OCI-LY1 (cell line): ENCODE data around the gene MVB12A.

ENCODE experiments used
- H2AFZ ChIP-seq: fragments of 200-600 bp; sonication (generic), shearing (Covaris generic); 2 replicates; pipeline ENCODE4 v1.6.0; 2014; ENCODE audit warnings: antibody characterized with exemption, mild to moderate bottlenecking, low read length
- H3F3A ChIP-seq: fragments of 200-600 bp; sonication (generic), shearing (Covaris generic); 2 replicates; pipeline ENCODE4 v1.6.0; 2014; ENCODE audit warnings: mild to moderate bottlenecking, antibody characterized with exemption, low read length, moderate library complexity; ENCODE audit not compliant: insufficient read depth
- H3K27ac ChIP-seq: fragments of 200-600 bp; sonication (generic); 2 replicates; pipeline ENCODE4 v1.5.1; 2014; ENCODE audit warnings: low read length, mixed run types, mild to moderate bottlenecking, low read depth; ENCODE audit not compliant: poor library complexity, severe bottlenecking
- H3K27me3 ChIP-seq: fragments of 200-600 bp; sonication (generic); 2 replicates; pipeline ENCODE4 v1.6.0; 2014; ENCODE audit warnings: antibody characterized with exemption, mild to moderate bottlenecking, low read length, moderate library complexity; ENCODE audit not compliant: insufficient read depth
- H3K36me3 ChIP-seq: fragments of 200-600 bp; sonication (generic); 2 replicates; pipeline ENCODE4 v1.6.1; 2014; ENCODE audit warnings: mild to moderate bottlenecking, antibody characterized with exemption, low read length, moderate library complexity, mixed read lengths; ENCODE audit not compliant: insufficient read depth
- H3K4me1 ChIP-seq: fragments of 200-600 bp; sonication (generic); 2 replicates; pipeline ENCODE4 v1.5.1; 2014; ENCODE audit warnings: mild to moderate bottlenecking, low read length, moderate library complexity; ENCODE audit not compliant: insufficient read depth, severe bottlenecking
- H3K4me2 ChIP-seq: fragments of 200-600 bp; sonication (generic), shearing (Covaris generic); 2 replicates; pipeline ENCODE4 v1.6.1; 2014; ENCODE audit warnings: low read length
- H3K4me3 ChIP-seq: fragments of 200-600 bp; sonication (generic); 2 replicates; pipeline ENCODE4 v1.5.1; 2014; ENCODE audit warnings: low read length, low read depth, mild to moderate bottlenecking, mixed read lengths; ENCODE audit not compliant: poor library complexity, severe bottlenecking
- H3K79me2 ChIP-seq: fragments of 200-600 bp; shearing (Covaris generic); 2 replicates; pipeline ENCODE4 v1.6.1; 2016; ENCODE audit warnings: mixed run types, low read length, mixed read lengths; ENCODE audit not compliant: insufficient read depth
- H3K9ac ChIP-seq: fragments of 200-600 bp; sonication (generic), shearing (Covaris generic); 2 replicates; pipeline ENCODE4 v1.6.1; 2014; ENCODE audit warnings: mild to moderate bottlenecking, low read length, mixed read lengths
- H3K9me2 ChIP-seq: fragments of 200-600 bp; sonication (generic), shearing (Covaris generic); 2 replicates; pipeline ENCODE4 v1.6.1; 2014; ENCODE audit warnings: low read depth, mild to moderate bottlenecking, low read length, mixed read lengths
- H3K9me3 ChIP-seq: fragments of 200-600 bp; shearing (Covaris generic); 2 replicates; pipeline ENCODE4 v1.6.1; 2014; ENCODE audit warnings: low read length, mixed read lengths
- H4K20me1 ChIP-seq: fragments of 200-600 bp; sonication (generic), shearing (Covaris generic); 2 replicates; pipeline ENCODE4 v1.6.0; 2016; ENCODE audit warnings: mild to moderate bottlenecking, low read length; ENCODE audit not compliant: insufficient read depth
- EZH2 ChIP-seq: fragments of 200-600 bp; sonication (generic), shearing (Covaris generic); IDR thresholded peaks from 2 replicates; pipeline ENCODE4 v1.8.0; 2017; ENCODE audit warnings: borderline replicate concordance, mixed run types, mild to moderate bottlenecking, antibody characterized with exemption, low read length, moderate library complexity, mixed read lengths
- TF ChIP-seq, protein P1 (sequence below): fragments of 200-600 bp; sonication (generic), shearing (Covaris generic); IDR thresholded peaks from 2 replicates; pipeline ENCODE4 v1.5.1; 2017; ENCODE audit warnings: mild to moderate bottlenecking, antibody characterized with exemption, low read length, moderate library complexity, mixed read lengths

Gene MVB12A

GRCh38 chr19:17415121-17415520 lies 4.7 kb upstream of the MVB12A start:
- H3K4me1 ChIP-seq = peaks cover 26% of the 10 kb centered on the region
- peaks cover 19% of the 10 kb centered on the region; the same call in 1 of the 2 replicates for H3K36me3 ChIP-seq
- no peak overlapping the region for H3K27ac ChIP-seq
- TF ChIP-seq, protein P1, sequence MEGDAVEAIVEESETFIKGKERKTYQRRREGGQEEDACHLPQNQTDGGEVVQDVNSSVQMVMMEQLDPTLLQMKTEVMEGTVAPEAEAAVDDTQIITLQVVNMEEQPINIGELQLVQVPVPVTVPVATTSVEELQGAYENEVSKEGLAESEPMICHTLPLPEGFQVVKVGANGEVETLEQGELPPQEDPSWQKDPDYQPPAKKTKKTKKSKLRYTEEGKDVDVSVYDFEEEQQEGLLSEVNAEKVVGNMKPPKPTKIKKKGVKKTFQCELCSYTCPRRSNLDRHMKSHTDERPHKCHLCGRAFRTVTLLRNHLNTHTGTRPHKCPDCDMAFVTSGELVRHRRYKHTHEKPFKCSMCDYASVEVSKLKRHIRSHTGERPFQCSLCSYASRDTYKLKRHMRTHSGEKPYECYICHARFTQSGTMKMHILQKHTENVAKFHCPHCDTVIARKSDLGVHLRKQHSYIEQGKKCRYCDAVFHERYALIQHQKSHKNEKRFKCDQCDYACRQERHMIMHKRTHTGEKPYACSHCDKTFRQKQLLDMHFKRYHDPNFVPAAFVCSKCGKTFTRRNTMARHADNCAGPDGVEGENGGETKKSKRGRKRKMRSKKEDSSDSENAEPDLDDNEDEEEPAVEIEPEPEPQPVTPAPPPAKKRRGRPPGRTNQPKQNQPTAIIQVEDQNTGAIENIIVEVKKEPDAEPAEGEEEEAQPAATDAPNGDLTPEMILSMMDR = no peak
- TF ChIP-seq EZH2 = no peak
- no peaks in the 10 kb centered on the region for H3F3A ChIP-seq
- H4K20me1 ChIP-seq = no peaks in the 10 kb centered on the region
- no peak overlapping the region for H3K9ac ChIP-seq
- H3K4me3 ChIP-seq = no peak overlapping the region
- no peak overlapping the region for H3K4me2 ChIP-seq
- H2AFZ ChIP-seq = no peak overlapping the region
- no peaks in the 10 kb centered on the region for H3K9me3 ChIP-seq
- H3K9me2 ChIP-seq = no peaks in the 10 kb centered on the region
- H3K27me3 ChIP-seq = no peaks in the 10 kb centered on the region
- H3K79me2 ChIP-seq = no peaks in the 10 kb centered on the region

GRCh38 chr19:17418710-17419109 lies 1.1 kb upstream of the MVB12A start:
- H3F3A ChIP-seq = no peaks in the 10 kb centered on the region
- peak overlapping the region; percentile 86 for H3K4me3 ChIP-seq
- peak overlapping the region; percentile 71 for H3K4me2 ChIP-seq
- no peaks in the 10 kb centered on the region for H3K79me2 ChIP-seq
- H3K4me1 ChIP-seq = peaks cover 19% of the 10 kb centered on the region
- no peaks in the 10 kb centered on the region for H3K9me3 ChIP-seq
- no peak overlapping the region for H3K27ac ChIP-seq
- no peaks in the 10 kb centered on the region for H4K20me1 ChIP-seq
- H3K36me3 ChIP-seq = peaks cover 8% of the 10 kb centered on the region; the same call in 1 of the 2 replicates
- H3K9me2 ChIP-seq = no peaks in the 10 kb centered on the region
- no peaks in the 10 kb centered on the region for H3K27me3 ChIP-seq
- H3K9ac ChIP-seq = peak overlapping the region; percentile 81
- TF ChIP-seq EZH2 = no peak
- TF ChIP-seq, protein P1 = no peak
- no peak overlapping the region for H2AFZ ChIP-seq

- Histone ChIP-seq H4K20me1 (no peaks in the 10 kb centered on the region), H3K4me3 (peak overlapping the region; percentile 86), H3K9me2 (no peaks in the 10 kb centered on the region), H3F3A (no peaks in the 10 kb centered on the region), H3K27me3 (no peaks in the 10 kb centered on the region), H3K36me3 (peaks cover 6% of the 10 kb centered on the region; the same call in 1 of the 2 replicates), H3K9ac (peak overlapping the region; percentile 81), H3K9me3 (no peaks in the 10 kb centered on the region), H3K4me2 (peak overlapping the region; percentile 71), H3K79me2 (no peaks in the 10 kb centered on the region), H3K4me1 (peaks cover 19% of the 10 kb centered on the region), H2AFZ (no peak overlapping the region), H3K27ac (peak overlapping the region; percentile 14)
- TF ChIP-seq EZH2 = no peak
- TF ChIP-seq, protein P1 = no peak
These were observed 660 bp upstream of the MVB12A start for GRCh38 chr19:17419154-17419620.
